ENCODE results near the gene CDKL4. TPM values are rescaled to one million over a fixed set of nuclear protein-coding genes. Genes with fewer than 3 reads are reported as not detected.
"Not testable (repeated sequence)": the region's sequence is repeated elsewhere in the genome, so short reads cannot be mapped to it uniquely, and the experiment has no call there.

Gene CDKL4
- total RNA-seq, 3 donors from 2014 or later, result 0.33 to 2.6 TPM; not detected in 1

GRCh38 chr2:39158351-39158750, 85.4 kb downstream of the CDKL4 start:
- no peaks in the 10 kb centered on the region for H3K36me3 ChIP-seq
- H3K27me3 ChIP-seq, result no peaks in the 10 kb centered on the region
- no peaks in the 10 kb centered on the region for H3K9me3 ChIP-seq
- H3K4me3 ChIP-seq, result no peak overlapping the region
- DNase-seq (ENCODE audit: low spot score in 2 of 2), result no peak
- TF ChIP-seq, protein P1, sequence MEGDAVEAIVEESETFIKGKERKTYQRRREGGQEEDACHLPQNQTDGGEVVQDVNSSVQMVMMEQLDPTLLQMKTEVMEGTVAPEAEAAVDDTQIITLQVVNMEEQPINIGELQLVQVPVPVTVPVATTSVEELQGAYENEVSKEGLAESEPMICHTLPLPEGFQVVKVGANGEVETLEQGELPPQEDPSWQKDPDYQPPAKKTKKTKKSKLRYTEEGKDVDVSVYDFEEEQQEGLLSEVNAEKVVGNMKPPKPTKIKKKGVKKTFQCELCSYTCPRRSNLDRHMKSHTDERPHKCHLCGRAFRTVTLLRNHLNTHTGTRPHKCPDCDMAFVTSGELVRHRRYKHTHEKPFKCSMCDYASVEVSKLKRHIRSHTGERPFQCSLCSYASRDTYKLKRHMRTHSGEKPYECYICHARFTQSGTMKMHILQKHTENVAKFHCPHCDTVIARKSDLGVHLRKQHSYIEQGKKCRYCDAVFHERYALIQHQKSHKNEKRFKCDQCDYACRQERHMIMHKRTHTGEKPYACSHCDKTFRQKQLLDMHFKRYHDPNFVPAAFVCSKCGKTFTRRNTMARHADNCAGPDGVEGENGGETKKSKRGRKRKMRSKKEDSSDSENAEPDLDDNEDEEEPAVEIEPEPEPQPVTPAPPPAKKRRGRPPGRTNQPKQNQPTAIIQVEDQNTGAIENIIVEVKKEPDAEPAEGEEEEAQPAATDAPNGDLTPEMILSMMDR (IDR thresholded peaks at IDR 0.05), result no peak
- TF ChIP-seq POLR2AphosphoS5 (IDR thresholded peaks at IDR 0.05), result no peak
- no peak for TF ChIP-seq POLR2A (IDR thresholded peaks at IDR 0.05)
- intact Hi-C loops (cut with DNase I; ENCODE audit: low total_unique reads), result no loop called here
- H3K27ac ChIP-seq, result no peak overlapping the region
- no peaks in the 10 kb centered on the region for H3K4me1 ChIP-seq

GRCh38 chr2:39156846-39157245, 86.9 kb downstream of the CDKL4 start:
- Histone ChIP-seq H3K9me3 (no peaks in the 10 kb centered on the region), H3K27me3 (no peaks in the 10 kb centered on the region), H3K36me3 (no peaks in the 10 kb centered on the region), H3K4me1 (no peaks in the 10 kb centered on the region), H3K4me3 (no peak overlapping the region), H3K27ac (no peak overlapping the region)
- TF ChIP-seq POLR2AphosphoS5 (IDR thresholded peaks at IDR 0.05), result no peak
- TF ChIP-seq, protein P1 (IDR thresholded peaks at IDR 0.05), result no peak
- no peak for TF ChIP-seq POLR2A (IDR thresholded peaks at IDR 0.05)
- intact Hi-C loops (cut with DNase I; ENCODE audit: low total_unique reads), result no loop called here
- no peak for DNase-seq (ENCODE audit: low spot score in 2 of 2)

GRCh38 chr2:39156107-39156506, 87.7 kb downstream of the CDKL4 start:
- H3K27me3 ChIP-seq, result no peaks in the 10 kb centered on the region
- DNase-seq (ENCODE audit: low spot score in 2 of 2), result no peak
- H3K4me1 ChIP-seq, result no peaks in the 10 kb centered on the region
- TF ChIP-seq POLR2AphosphoS5 (IDR thresholded peaks at IDR 0.05), result no peak
- TF ChIP-seq, protein P1 (IDR thresholded peaks at IDR 0.05), result no peak
- TF ChIP-seq POLR2A (IDR thresholded peaks at IDR 0.05), result no peak
- H3K36me3 ChIP-seq, result no peaks in the 10 kb centered on the region
- intact Hi-C loops (cut with DNase I; ENCODE audit: low total_unique reads), result no loop called here
- H3K9me3 ChIP-seq, result no peaks in the 10 kb centered on the region
- H3K27ac ChIP-seq, result no peak overlapping the region
- no peak overlapping the region for H3K4me3 ChIP-seq

DNA sequence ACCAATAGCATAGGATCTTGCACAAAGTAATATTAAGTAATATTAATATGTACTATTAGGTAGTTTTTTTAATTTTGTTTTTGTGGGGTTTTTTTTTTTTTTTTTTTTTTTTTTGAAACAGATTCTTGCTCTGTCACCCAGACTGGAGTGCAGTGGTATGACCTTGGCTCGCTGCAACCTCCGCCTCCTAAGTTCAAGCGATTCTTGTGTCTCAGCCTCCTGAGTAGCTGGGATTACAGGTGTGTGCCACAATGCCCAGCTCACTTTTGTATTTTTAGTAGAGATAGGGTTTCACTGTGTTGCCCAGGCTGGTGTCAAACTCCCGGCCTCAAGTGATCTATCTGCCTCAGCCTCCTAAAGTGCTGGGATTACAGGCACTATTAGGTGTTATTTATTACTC, 88.2 kb downstream of the CDKL4 start:
- H3K27ac ChIP-seq; DNase-seq (ENCODE audit: low spot score in 2 of 2); intact Hi-C loops (cut with DNase I; ENCODE audit: low total_unique reads); H3K9me3 ChIP-seq; H3K4me3 ChIP-seq; H3K27me3 ChIP-seq; H3K36me3 ChIP-seq; H3K4me1 ChIP-seq: not testable (repeated sequence)

DNA sequence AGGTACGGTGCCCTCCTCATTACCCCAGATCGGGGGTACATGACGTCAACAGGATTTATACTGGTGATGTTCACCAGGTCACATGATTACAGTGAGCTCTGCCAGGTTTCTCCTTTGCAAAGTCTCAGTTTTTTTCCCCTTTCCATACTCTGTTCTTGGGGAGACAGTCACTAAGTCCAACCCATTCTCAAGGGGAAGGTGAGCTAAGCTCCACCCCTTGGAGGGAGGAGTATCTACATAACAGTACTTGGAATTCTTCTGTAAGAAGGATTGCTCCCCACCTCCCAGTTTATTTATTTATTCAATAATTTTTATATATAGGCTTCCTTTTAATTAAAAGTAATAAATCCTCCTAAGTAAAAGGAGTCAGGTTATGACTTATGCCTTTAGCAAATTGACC, 88.8 kb downstream of the CDKL4 start:
- no peaks in the 10 kb centered on the region for H3K9me3 ChIP-seq
- DNase-seq (ENCODE audit: low spot score in 2 of 2), result no peak
- no peaks in the 10 kb centered on the region for H3K27me3 ChIP-seq
- intact Hi-C loops (cut with DNase I; ENCODE audit: low total_unique reads), result no loop called here
- TF ChIP-seq, protein P1 (IDR thresholded peaks at IDR 0.05), result no peak
- no peak for TF ChIP-seq POLR2AphosphoS5 (IDR thresholded peaks at IDR 0.05)
- TF ChIP-seq POLR2A (IDR thresholded peaks at IDR 0.05), result no peak
- no peak overlapping the region for H3K27ac ChIP-seq
- H3K4me3 ChIP-seq, result no peak overlapping the region
- H3K36me3 ChIP-seq, result no peaks in the 10 kb centered on the region
- no peaks in the 10 kb centered on the region for H3K4me1 ChIP-seq

GRCh38 chr2:39153312-39153711, 90.5 kb downstream of the CDKL4 start:
- Histone ChIP-seq H3K27me3 (no peaks in the 10 kb centered on the region), H3K27ac (peak overlapping the region in 1 of 2 donors; percentile 17), H3K4me3 (no peak overlapping the region), H3K9me3 (no peaks in the 10 kb centered on the region), H3K36me3 (no peaks in the 10 kb centered on the region), H3K4me1 (no peaks in the 10 kb centered on the region)
- intact Hi-C loops (cut with DNase I; ENCODE audit: low total_unique reads), result no loop called here
- no peak for DNase-seq (ENCODE audit: low spot score in 2 of 2)
- no peak for TF ChIP-seq POLR2AphosphoS5 (IDR thresholded peaks at IDR 0.05)
- no peak for TF ChIP-seq POLR2A (IDR thresholded peaks at IDR 0.05)
- TF ChIP-seq, protein P1 (IDR thresholded peaks at IDR 0.05), result no peak
